ENCODE results near the gene GPAM.
A peak's percentile ranks its signal among the peaks of the same experiment; 100 is the strongest.
"Not testable (repeated sequence)": the region's sequence is repeated elsewhere in the genome, so short reads cannot be mapped to it uniquely, and the experiment has no call there.

GPAM gene

DNA sequence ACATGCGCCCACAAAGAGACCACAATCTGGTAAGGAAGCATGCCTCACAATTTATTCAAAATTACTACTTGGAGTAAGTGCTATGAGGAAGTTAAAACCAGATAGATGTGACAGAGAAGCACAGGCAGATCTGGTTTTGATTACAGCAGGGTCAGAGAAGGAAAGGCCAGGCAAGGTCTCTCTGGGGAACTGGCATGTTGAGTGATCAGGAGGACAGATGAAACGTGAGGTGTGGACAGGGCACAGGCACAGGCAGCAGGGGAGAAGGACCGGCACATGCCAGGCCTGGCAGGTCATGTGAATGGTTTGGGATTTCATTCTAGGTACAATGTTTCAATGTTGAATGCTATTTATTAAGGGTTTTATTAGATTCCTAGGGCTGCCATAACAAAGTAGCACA, 51.6 kb downstream of the GPAM start:
- no peak for DNase-seq

GRCh38 chr10:112131346-112131745, 52.2 kb downstream of the GPAM start:
- DNase-seq: no peak

DNA sequence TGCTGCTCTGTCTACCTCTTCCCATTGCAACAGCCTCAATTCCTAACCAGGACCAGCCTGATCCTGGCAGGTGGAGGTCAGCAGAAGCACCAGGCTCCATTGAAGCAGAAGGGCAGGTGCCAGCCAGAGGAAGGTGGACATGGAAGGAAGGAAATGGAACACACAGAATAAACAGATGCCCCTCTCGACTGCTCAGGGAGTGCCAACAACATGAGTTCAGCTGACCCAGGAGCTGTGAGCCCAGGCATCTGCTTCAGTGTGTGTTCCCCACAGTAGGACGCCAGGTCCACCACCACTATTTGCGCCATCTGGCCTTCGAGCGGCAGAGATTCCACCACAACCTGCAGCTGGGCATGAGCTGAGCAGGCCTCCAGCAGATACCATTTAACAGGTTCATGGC, 56.7 kb downstream of the GPAM start:
- DNase-seq: no peak

- DNase-seq: no peak
These were observed 57.4 kb downstream of the GPAM start for GRCh38 chr10:112126172-112126571.

DNA sequence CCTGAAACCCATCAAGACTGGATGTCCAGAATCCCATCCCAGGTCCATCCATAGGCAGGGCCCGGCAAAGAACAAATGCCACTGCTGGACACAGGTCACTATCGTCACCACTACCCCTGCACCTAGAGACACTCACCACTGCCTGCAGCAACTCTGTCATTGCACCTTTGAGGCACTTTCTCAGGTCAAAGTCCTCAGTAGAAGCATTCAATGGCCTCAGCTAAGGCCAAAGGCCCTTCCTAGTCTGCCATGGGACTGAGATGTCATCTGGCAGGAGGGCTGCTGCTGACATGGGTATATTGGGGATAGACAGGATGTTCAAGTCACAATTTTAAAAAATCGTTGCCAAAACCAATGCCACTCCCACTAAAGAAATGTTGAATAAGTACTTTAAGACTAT, 58.7 kb downstream of the GPAM start:
- DNase-seq: no peak

DNA sequence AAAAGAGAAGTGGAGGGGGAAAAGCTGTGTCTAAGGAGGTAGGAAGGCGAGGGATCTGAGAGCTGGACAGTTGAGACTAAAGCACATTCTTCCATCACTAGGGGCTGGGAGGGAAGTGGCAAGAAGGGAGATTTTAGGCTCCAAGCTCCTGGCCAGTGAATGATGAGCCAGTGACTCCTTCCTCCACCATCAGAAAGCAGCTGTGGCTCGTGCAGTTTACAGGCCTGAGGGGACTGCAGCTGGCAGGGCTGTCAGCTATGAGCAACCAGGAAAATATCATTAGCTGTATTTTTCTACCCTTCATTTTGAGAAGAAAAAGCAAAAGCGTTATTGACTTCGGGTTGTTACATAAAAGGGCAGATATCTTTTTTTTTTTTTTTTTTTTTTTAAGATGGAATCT, 60.7 kb downstream of the GPAM start:
- DNase-seq: no peak

DNA sequence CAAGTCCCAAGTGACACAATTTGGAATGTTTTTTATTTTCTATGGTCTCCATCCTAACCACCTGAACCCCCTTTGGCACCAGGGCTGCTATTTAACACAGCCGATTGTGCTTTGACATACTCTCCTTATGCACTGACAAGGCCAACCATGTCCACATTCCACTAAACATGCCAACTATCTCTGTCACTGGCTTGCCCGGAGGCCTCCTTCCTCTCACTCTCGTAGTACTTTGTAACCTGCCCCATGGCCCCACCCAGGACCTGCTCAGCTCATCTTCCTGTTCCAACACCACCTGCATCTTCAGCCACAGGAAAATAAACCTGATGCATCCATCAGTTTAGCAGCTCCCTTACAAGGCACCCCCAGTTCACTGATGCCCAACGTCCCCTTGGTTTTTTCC, 63.1 kb downstream of the GPAM start:
- DNase-seq: no peak

DNA sequence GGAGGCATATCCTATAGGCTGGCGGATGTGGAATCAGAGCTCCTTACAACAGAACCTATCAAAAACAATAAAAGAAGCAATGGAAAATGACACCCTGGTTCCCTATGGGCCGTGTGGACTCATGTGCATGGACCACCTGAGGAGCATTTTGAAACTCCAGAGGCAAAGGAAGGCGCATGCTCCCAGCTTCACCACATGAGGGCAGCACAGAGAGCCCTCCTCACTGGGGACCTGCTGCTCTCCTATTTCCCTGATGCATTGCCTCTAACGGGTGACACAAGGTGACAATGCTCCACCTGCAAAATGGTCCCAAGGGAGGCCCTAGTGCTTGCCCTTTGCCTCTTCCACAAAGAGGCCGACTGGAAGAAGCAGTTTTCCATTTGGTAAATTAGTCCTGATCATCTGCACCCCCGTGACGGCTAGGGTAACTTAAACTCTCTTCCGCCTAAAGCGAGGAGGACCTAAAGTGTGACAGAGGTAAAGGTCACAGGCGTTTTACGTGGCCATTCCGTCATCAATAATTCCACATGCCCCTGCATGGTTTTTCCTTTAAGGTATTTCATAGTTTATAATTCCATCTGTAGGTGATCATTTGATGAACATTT, 67.7 kb downstream of the GPAM start:
- DNase-seq: peak; percentile 54

- DNase-seq: not testable (repeated sequence)
These were observed 73.8 kb downstream of the GPAM start for GRCh38 chr10:112109779-112110178.
